ENCODE results near the gene PROS1.
"Not testable (repeated sequence)": the region's sequence is repeated elsewhere in the genome, so short reads cannot be mapped to it uniquely, and the experiment has no call there.

Gene PROS1

DNA sequence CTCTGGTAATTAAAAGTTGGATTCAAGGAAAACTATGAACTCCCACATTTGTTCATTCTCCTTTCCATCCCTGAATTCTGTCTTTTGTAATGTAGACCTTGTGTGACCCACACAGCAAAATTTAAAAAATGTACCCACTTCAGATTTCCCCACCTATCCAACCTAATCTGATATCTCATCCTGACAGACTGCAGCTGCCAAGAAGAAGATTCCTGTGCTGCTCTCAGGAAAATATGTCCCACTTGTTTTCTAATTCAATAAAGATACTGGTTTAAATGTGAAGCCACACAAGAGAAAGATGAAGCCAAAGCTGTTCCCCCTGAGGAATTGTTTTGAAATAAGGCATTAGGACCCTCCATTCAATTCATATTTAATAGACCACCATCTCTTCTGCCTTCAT is 100.3 kb downstream of the PROS1 start:
- not testable (repeated sequence) for DNase-seq (ENCODE audit: low spot score)

- DNase-seq (ENCODE audit: low spot score), result no peak
Measured at GRCh38 chr3:93867425-93867824, 106.3 kb downstream of the PROS1 start.

- no peak for DNase-seq (ENCODE audit: low spot score)
Measured at GRCh38 chr3:93861017-93861416, 112.7 kb downstream of the PROS1 start.

GRCh38 chr3:93855401-93855800 is 118.3 kb downstream of the PROS1 start:
- no peak for DNase-seq (ENCODE audit: low spot score)

DNA sequence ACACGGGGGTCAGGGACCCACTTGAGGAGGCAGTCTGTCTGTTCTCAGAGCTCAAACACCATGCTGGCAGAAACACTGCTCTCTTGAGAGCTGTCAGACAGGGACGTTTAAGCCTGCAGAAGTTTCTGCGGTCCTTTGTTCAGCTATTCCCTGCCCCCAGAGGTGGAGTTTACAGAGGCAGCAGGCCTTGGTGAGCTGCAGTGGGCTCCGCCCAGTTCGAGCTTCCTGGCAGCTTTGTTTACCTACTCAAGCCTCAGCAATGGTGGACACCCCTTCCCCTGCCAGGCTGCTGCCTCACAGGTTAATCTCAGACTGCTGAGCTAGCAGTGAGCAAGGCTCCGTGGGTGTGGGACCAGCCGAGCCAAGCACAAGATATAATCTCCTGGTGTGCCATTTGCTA is 121.5 kb downstream of the PROS1 start:
- not testable (repeated sequence) for DNase-seq (ENCODE audit: low spot score)

DNA sequence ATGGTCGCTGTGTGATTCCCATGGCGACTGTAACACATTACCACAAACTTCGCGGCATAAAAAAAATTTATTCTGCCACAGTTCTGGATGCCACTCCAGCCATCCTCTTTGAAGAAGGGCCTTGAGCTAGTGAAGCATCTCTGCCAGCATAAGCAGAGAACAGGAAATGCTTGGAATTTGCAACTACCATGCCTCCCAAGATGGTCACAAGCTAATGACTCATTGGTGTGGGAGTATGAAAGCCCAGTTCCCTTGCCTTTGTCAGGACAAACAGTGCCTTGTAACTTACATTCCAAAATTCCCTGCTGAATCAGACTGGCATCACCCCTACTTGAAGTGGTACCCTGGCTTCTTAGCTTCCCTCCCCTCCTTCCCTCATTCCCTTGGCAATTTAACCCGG is 129.7 kb downstream of the PROS1 start:
- no peak for DNase-seq (ENCODE audit: low spot score)

DNA sequence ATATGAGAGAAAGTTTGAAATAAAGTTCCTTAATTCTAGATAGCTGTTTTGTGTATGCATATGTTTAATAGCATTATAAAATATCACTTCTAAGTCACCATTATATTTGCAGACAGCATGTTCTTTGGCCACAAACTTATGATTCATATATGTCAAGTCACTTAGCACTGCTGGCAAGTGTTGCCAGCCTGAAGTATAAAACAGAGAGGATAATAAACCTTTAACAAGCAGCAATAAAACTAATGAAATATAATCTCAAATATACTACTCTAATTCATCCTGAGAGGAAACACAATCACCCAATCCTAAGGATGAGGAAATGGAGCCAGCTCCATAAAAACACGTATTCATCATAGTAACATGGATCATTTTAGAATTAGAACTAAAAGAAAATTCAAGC is 134.5 kb downstream of the PROS1 start:
- not testable (repeated sequence) for DNase-seq (ENCODE audit: low spot score)
